GM21367 (cell line): Measurements from ENCODE around the gene MND1.

ENCODE experiments used
- ATAC-seq: cut with Tn5 transposase; IDR thresholded peaks from one replicate; pipeline ENCODE4 v1.9.1; 2021; ENCODE audit not compliant: unreplicated experiment

MND1 gene, protein sequence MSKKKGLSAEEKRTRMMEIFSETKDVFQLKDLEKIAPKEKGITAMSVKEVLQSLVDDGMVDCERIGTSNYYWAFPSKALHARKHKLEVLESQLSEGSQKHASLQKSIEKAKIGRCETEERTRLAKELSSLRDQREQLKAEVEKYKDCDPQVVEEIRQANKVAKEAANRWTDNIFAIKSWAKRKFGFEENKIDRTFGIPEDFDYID

DNA sequence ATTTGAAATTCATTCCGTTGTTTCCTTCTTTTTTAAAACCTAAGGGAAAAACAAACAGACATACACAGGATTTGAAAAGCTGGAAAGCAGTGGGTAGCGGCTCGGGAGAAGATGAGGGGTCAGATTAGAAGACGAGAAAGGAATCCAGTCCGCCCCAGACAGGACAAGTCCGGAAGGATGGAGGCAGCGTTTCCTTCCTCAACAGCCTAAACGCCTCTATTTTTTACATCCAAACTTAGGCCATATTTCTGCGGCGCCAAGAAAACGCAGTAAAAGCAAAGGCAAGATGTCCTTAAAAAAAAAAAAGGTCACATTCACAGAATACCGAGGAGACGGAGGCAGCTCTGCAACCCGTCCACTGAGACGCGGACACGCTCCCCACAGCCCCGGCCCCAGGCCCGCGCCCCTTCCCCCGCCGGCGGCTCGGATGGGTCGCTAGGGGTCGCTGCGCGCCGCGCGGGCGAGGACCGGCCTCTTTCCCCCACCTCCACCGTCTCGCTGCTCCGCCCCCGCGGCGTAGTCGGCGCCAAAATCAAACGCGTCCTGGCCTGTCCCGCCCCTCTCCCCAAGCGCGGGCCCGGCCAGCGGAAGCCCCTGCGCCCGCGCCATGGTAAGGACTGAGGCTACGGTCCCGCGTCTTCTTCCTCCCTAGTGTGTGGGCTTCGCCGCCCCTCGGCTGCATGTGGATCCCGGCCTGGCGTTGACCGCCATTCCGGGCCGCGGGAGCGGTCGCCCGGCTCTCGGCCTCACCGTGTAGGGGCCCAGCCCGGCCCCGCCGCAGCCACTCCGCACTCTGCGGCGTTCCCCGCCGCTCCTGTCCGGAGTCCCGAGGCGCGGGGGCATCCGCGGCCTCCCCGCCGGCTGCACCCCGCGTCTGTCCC, at the start of gene MND1:
MND1 (plus strand) TSS at position 558 of the 881 bp plus-strand sequence; CDS start at position 608, 50 bp downstream.
- peak; percentile 76 for ATAC-seq

DNA sequence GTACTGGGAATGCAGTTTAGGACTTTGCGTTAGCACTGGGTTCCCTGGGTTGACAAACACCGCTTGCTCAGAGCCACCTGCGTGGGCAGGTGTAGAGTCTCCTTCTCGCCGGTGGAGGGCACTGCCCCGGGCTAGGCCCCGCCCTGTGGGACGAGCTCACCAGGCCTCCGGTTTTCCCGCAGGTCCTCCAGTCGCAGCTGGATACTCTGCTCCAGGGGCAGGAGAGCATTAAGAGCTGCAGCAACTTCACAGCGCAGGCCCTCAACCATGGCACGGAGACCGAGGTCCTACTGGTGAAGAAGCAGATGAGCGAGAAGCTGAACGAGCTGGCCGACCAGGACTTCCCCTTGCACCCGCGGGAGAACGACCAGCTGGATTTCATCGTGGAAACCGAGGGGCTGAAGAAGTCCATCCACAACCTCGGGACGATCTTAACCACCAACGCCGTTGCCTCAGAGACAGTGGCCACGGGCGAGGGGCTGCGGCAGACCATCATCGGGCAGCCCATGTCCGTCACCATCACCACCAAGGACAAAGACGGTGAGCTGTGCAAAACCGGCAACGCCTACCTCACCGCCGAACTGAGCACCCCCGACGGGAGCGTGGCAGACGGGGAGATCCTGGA, 49.2 kb upstream of the MND1 start:
- no peak for ATAC-seq

DNA sequence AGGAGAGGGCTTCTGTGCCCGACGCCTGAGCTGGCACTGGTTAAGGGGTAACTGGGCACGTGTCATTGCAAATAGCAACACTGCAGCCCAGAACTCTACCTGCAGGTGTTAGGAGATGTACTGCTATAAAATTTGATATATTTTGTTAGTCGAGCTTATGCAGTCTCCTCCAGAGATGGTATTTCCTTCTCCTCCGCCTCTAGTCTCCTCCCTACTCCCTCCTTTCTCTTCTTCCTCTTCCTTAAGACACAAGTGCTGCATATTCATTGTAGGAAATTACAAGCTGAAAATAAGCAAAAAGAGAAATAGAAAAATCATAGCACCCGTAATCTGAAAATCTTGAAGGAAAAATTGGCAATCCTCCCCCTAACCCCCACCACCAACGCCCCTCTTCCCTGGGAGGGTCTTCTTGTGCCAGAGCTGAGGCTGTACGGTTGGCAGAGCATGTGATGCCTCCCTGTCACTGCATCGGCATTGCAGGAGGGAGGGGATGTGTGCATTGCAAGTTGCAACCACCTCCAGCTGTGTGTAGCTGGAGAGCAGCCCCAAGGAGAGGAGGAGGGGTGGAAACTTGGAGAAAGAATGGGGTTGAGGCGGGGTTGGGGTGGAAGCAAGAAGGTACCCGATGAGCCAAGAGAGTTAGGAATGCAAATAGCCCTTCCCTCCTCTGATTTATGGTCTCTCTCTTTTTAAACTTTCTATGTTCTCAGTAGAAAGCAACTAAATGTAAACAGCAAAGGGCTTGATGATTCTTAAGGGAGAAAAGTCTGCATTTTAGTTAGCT, 48.3 kb upstream of the MND1 start:
- no peak for ATAC-seq

DNA sequence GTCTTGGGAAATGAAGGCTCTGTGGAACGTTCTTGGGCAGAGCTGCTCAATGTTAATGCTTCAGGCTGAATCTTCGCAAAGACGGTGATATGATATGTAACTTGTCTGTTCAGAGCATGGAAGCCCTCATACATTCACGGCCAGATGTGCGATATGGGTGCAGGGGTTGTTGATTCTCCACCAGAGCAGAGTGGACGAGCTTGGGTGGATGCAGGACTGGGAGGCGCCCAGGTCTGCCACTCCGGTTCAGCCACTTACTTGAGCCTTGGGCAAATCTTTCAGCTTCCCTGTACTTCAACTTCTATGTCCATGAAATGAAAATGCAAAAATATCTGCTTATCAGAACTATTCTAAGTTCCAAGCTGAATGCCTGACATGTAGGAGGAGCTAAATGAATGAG, 47.4 kb upstream of the MND1 start:
- no peak for ATAC-seq

DNA sequence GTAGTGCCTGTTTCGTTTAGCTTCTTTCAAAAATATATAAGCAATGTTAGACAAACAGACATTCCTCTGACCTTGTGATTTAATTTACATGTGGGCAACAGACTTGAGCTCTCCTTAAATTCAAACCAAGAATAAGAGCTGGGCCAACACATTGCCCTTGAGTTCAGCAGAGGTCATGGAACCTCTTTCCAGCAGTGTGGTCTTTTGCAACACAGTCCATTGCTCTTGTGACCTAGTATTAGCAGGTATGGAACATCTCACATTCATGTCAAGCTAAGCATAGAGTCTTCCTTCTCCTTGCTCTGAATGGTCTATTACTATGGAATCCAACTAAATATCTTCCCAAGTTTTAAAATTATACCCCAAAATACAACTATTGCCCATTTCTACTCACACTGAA, 33.7 kb upstream of the MND1 start:
- no peak for ATAC-seq

DNA sequence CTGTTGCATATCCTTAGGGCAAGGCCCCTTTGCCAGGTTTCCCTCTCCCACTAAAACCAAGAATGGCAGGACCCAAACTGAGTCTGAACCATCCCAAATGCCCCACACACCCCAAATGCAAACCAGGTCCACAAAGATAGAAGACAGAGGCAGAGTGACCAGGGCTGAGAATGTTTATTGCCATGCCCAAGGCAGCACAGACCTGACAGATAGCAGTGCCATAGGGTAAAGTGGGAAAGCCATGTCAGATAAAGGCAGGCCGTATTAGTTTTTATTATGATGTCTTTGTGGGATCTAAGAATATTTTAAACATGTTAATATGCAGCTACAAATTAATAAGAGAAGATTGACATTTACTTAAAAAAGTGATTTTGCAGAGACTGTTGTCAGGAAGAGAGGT, 29.6 kb upstream of the MND1 start:
- ATAC-seq: no peak

DNA sequence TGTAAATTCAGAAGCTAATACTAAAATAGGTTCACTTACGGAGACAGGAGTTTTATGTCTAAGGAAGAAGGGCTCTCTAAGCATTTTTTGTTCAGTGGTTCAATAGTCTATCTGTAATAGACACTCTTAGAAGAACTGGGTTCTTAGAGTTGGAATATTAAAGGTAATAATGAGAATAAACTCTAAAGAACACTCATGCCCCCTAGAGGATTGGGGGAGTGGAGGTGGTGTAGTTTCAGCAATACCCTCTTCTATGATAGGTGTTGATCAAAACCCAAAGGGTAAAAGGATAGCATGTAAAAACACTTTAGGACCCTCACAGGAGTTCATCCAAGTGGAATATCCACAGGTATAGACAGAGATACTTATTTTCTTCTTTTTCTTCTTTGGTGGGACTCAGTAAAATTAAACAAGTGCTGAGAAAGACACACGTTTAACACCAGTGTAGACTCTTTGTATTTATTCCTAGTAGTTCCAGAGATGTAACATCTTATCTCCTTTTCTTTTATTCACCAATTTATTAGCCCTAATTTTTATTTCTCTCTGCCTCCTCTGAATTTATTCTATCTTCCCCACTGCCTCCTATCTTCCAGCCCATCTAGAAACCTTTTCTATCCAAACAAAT, 25.7 kb upstream of the MND1 start:
- ATAC-seq: peak; percentile 47

DNA sequence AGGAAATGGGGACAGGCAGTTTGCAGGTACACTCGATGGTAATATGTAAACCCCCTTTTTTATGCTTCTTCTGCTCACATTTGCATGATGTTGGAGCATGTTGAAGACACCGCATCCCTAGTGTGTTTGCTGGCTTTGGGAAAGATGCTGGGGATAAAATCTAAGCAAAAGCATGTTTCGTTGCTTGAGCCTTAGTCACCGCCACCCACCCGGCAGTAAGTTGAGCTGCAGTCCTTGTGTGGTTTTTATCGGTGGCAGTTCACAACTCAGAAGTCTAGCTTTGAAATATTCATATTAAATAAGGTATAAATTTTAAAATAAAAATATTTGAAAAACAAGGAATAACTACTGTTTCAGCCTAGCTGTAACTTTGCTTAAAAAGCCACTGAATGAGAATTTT, 21.7 kb upstream of the MND1 start:
- no peak for ATAC-seq

DNA sequence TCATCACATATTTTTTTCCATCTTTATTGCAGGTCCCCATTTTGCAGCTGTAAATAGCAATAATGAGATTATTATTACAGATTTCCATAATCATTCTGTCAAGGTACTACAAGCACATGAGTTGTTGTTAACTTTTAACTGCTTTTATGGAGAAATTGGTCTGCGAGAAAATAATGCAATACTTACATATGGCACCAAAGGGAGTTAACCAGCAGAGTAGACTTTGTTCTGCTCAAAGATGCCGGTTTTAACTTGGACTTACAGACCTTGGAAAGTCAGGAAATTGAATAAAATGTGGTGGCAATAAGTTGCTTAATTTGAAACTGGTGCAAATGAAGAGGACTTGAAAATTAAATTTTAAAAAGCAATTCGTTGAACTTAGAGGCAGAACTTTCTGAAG, 20.4 kb upstream of the MND1 start:
- ATAC-seq: no peak

DNA sequence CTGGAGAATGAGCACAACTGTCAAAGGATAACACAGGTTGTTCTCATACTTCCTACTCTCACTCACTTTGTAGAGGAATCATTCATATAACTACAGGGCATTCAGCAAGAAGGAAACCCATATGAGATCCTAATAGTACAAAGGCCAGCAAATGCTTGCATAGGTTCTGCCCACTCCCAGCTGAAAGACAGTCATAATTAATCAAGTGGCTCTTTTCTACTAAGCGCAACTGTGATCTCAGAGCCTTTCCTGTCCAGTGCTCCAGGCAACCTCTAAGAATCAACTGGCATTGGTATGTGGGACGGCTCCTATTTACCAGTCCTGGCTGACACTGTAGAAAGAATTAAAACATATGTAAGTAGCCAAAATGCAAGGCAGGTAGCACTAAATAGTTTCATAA, 18.9 kb upstream of the MND1 start:
- no peak for ATAC-seq

DNA sequence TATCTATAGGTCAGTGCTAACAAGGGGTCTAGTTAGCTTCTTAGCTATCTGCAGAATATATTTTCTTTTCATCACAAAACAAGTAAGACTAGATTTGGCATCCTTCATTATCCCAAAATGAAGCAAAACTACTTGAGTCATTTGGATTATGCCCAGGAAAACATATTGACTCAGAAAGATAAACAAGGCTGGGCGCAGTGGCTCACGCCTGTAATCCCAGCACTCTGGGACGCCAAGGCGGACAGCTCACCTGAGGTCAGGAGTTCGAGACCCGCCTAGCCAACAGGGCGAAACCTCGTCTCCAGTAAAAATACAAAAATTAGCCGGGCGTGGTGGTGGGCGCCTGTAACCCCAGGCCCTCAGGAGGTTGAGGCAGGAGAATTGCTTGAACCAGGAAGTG, 18.0 kb upstream of the MND1 start:
- ATAC-seq: no peak

DNA sequence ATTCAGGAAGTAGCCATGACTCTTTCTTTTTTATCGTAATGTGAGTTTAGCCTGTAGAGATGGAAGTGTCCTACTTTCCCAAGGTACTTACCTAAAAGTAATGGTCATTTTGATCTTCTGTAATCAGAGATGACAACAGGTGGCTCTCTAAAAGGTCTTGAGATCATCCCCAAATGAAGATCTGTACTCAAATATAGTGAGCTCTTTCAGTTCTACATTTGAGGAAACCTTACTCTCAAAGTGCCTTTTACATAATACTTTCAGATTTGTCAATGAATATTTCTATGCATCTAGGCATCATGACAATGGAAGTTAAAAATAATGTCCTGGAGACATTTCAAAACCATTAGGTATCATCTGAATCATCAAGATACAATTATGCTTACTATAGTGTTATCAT, 17.2 kb upstream of the MND1 start:
- no peak for ATAC-seq

DNA sequence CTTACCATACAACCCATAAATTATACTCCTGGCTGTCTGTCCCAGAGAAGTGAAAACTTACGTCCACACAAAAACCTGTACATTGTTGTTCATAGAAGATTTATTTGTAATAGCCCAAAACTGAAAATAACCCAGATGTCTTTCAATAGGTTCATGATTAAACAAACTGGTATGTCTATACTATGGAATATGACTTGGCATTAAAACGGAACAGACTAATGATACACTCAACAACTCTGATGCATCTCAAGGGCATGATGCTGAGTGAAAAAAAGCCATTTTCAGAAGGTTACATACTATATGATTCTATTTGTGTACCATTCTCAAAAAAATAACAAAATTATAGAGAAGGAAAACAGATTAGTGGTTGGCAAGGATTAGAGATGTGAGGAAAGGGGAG, 11.6 kb upstream of the MND1 start:
- no peak for ATAC-seq

DNA sequence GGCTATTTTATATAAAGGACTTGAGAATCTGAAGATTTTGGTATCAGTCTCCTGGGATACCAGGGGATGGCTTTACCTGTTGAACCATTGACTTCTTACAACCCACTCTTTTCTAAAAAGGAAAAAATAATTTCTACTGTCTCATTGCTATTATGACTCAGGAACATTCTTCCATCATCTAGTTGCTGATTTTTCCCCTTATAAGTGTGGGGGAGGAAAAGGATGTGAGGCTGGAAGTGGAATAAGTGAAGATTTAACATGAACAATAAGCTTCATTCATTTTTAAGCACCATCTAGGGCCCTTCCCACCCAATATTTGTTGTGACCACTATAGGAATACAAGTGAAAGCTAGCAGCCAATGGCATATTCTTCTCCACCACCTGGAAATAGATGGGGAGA, 10.6 kb upstream of the MND1 start:
- no peak for ATAC-seq

DNA sequence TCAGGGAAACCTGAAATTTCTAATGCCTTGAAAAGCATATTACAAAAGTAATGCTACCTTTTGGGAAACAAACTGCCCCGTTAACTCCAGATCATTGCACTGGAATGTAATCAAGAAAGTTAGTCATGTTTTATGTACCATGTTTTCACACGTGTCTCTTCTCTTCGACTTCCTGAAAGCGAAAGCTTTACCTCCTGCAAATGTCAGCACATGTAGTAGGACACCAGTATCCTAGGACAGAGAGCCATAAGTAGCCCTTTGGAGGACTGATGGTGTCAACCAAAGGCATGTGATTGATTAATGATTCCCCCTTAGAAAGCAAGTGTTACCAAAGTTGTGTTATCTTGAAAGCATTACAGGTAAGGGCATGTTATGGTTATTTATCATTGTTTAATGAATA, 8.8 kb upstream of the MND1 start:
- no peak for ATAC-seq

DNA sequence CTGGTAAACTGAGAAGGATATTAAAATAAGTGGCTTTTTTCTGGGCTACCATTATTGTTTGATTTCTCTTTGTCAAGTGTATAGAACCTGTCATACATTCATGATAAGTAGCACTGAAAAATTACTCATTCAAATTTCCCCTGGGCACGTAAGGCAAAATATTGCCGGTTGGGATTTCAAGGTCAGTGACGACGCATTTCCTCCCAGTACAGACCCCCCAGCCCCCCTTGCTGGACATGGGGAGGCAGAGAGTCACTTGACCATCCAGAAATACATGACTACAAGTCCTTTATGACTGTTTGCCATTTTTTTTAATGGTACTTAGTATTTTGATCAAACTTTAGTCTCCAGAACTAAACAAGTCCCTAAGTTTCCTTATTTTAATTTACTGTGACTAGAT, 6.8 kb upstream of the MND1 start:
- ATAC-seq: no peak

DNA sequence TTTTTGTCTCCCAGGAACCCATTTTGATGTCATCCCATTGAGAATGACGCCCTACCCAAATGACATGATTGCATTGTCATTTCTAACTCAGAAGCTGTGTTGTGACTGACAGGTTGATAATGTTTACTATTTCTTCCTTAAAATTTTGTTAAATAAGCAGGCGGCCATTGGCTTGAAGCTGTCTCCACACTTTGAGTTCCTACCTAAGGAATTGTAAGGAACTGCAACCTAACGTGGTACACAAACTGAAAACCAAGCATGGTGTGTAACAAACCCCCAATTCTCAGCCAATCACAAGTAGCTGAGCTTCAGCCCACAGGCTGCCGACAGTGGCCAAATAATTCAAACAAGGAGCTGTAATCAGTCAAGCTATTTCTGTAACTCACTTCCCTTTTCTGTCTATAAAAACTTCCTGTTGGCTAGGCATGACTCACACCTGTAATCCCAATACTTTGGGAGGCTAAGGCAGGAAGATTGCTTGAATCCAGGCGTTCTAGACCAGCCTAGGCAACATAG, 2.9 kb upstream of the MND1 start:
- no peak for ATAC-seq

DNA sequence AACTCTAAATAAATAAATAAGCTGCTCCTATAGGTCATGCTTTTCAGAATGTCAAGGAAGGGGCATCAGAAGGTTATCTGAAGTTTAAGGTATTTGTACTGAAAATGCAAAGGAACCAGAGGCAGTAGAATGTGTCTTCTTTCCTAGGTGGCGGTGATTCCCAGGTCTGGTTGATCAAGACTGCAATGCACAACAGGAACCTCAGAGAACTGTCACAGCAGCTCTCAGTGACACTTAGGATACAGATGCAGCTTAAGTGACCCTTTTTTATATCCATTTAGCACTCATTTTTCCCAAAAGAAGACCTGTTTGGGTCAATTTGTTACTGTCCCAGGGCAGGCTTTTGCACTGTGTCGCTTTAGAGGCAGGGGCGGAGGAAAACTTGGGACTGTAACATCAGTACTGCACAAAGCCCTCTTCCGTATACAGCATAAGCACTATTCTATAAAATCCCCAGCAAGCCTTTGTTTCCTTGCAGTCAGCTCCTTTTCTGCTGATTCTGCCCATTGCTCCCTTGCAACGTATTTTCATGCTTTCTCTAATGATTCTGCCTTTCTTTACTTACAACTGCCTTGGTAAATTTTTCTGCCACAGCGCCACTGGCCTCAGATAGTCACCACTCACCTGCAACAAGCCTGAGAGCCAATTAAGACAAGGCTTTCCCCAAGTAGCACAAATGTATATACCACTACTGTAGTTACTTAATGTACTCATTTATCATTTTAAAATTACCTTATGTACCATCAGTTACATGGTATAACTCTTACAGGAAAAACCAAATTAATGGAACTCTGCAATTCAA, 1.5 kb upstream of the MND1 start:
- no peak for ATAC-seq

DNA sequence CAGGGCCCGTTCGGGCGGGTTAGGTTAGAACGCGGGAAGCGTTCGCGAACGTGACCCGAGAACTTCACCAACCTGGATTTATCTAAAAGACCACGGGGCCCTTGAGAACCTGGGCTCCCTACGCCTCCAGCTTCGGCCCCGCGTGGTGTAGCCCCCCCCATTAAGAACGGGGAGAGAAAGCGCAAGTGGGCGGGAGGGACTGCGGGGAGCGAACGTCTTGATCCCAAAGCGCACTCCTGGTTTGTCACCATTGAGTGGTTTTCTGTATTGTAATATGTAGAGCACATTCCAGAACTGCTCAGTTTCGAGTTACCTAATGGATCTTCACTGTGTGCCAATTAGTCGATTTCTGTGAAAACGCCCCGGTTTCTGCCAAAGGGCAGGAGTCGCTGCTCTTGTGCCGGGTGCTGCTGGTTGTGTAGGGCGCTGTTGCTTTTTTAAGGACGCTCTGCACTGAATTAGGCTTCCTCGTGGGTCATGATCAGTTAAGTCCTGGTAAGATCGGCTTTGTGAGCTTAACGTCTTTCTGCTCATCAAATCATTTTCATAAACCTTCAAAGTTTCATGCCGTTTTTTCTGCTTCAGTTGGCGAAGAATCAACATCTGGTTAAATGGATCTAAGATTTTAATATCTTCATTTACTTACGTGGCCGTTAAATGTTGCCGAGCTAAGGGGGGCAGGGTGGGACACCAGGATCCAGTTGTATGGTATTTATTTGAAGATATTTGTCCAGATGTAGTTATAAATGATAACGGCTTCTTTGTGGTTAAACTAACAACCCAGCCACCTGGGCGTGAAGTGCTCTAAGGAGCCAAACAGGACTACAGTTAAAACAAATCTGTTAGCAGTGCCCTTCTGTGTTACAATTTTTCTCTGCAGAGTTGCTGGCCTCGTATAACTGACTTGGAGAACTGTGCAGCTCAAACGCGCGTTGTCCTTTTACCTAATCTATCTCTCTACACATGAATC, 809 bp downstream of the MND1 start:
- peak; percentile 31 for ATAC-seq
